Esophagus muscularis mucosa (tissue), 4 donors: Measurements from ENCODE around the gene BCL11A. TPM values are rescaled to one million over a fixed set of nuclear protein-coding genes. Genes with fewer than 3 reads are reported as not detected.

Experiments used
- DNase-seq: peaks from one replicate; pipeline ENCODE4 v3.0.0-alpha.2; 2017; ENCODE audit errors: extremely low spot score
- H3K27ac ChIP-seq, 4 donors: fragments of 200-600 bp; sonication (generic); replicated peaks in 1 of 4; 1 replicate in 3 of 4; 2 replicates in 1 of 4; pipeline ENCODE4 v1.5.1; 2016 to 2019; ENCODE audit warnings: mild to moderate bottlenecking in 1 of 4
- H3K27me3 ChIP-seq, 4 donors: fragments of 200-600 bp; sonication (generic); one replicate each; pipeline versions ENCODE4 v1.5.1 to v1.6.0; 2016 to 2019
- H3K36me3 ChIP-seq, 4 donors: fragments of 200-600 bp; sonication (generic); one replicate each; pipeline ENCODE4 v1.5.1; 2016 to 2019
- H3K4me1 ChIP-seq, 4 donors: fragments of 200-600 bp; sonication (generic); one replicate each; pipeline ENCODE4 v1.5.1; 2016 to 2019
- H3K4me3 ChIP-seq, 4 donors: fragments of 200-600 bp; sonication (generic); 1 replicate in 2 of 4; 2 replicates in 2 of 4; pipeline ENCODE4 v1.5.1; 2016 to 2019; ENCODE audit warnings: mild to moderate bottlenecking in 4 of 4, moderate library complexity in 1 of 4
- H3K9me3 ChIP-seq, 4 donors: fragments of 200-600 bp; sonication (generic); 1 replicate in 3 of 4; 2 replicates in 1 of 4; pipeline ENCODE4 v1.5.1; 2016 to 2019
- CTCF ChIP-seq, 3 experiments: fragments of 200-600 bp in 2 of 3; fragments of 450-650 bp in 1 of 3; sonication (generic) in 2 of 3; IDR thresholded peaks; one replicate each; pipeline ENCODE4 v1.5.1; 2017 to 2019; ENCODE audit warnings: antibody characterized with exemption in 3 of 3, mild to moderate bottlenecking in 2 of 3, moderate library complexity in 1 of 3
- EP300 ChIP-seq: sonication (generic); formaldehyde crosslinking; IDR thresholded peaks from one replicate; pipeline ENCODE4 v1.6.1; 2017; ENCODE audit warnings: antibody characterized with exemption
- POLR2A ChIP-seq: fragments of 450-650 bp; IDR thresholded peaks from one replicate; pipeline ENCODE4 v1.6.1; 2017; ENCODE audit warnings: antibody characterized with exemption, moderate library complexity, mild to moderate bottlenecking, low read depth
- POLR2AphosphoS5 ChIP-seq, 2 donors: sonication (generic); formaldehyde crosslinking; IDR thresholded peaks; one replicate each; pipeline ENCODE4 v1.6.1; 2017; ENCODE audit warnings: antibody characterized with exemption in 2 of 2
- WGBS: methylation state at CpG from one replicate; pipeline ENCODE4 v1.1.5; 2018; 5-methylcytosine and 5-hydroxymethylcytosine counted together
- intact Hi-C: fragments of 100-400 bp; cut with DNase I; formaldehyde crosslinking; loops from one replicate; pipeline ENCODE4 v1.15.1; 2023
- total RNA-seq, 4 donors: library from RNA; depleted of rRNA; stranded (reverse); fragments of >200 nt; gene quantifications; one replicate each; pipeline versions ENCODE4 v1.1.0 to v1.2.1, GENCODE V29; 2016

Gene BCL11A
- total RNA-seq, 4 donors from 2014 or later = 3.5 to 11.3 (median 4.7) TPM

DNA sequence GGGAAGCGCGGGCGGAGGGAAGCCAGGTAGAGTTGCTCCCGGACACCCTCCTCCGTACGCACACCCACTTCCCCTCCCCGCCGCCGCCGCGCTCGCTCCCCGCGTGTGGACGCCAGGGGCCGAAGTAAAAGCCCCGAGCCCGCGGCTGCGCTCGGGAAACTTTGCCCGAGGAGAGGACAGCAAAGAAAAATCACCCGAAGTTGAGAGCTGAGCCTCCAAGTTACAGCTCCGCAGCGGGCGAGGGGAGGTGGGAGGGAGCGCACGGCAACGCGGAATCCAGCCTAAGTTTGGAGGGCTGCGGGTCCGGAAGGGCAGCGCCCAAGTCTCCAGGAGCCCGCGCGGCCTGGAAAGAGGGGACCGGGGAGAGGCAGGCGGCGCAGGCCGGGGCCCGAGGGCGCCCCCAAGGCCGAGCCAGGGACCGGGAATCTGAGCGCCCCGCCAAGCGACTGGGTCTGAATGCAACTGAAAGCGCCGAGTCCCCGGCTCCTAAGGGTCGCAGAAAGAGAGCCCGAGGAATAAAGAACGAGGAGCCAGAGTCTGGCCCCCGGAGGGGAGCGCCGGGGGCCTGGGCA lies 706 bp upstream of the BCL11A start:
- no peak for TF ChIP-seq EP300
- no peak for TF ChIP-seq POLR2AphosphoS5 (IDR thresholded peaks at IDR 0.05)
- no peak for TF ChIP-seq CTCF (IDR thresholded peaks at IDR 0.05)
- no peak for TF ChIP-seq POLR2A
- Histone ChIP-seq H3K27me3 (peaks cover 7 to 95% (median 21%) of the 10 kb centered on the region in 4 donors), H3K9me3 (no peaks in the 10 kb centered on the region), H3K4me1 (peaks cover 36 to 82% (median 74%) of the 10 kb centered on the region in 4 donors), H3K36me3 (no peaks in the 10 kb centered on the region), H3K27ac (peak overlapping the region; percentile 62 to 87 (median 78)), H3K4me3 (peak overlapping the region; percentile 67 to 77 (median 72))
- 4% methylated on average over 34 of the region's 56 CpGs for WGBS
- DNase-seq = no peak
- intact Hi-C loops = no loop called here

DNA sequence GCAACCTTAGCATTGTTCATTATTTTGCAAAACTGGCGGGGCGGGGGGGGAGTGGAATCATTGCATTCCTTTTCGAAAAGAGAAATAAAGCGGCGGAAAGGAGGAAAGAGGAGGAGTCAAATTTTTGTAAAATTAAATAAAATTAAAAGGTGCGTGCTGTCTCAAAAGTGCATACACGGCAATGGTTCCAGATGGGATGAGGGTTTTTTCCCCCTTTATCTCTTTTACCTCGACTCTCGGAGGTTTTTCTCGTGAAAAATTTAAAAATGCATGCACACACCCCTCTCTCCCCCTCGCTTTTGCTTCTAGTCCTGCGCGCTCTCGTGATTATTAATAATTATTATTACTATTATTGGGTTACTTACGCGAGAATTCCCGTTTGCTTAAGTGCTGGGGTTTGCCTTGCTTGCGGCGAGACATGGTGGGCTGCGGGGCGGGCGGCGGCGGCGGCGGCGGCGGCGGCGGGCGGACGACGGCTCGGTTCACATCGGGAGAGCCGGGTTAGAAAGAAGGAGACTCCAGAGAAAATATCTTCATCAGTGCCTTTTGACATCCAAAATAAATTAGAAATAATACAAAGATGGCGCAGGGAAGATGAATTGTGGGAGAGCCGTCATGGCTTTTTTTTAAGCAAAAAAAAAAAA lies 481 bp downstream of the BCL11A start:
- peak overlapping the region; percentile 62 to 87 (median 78) for H3K27ac ChIP-seq
- H3K9me3 ChIP-seq = no peaks in the 10 kb centered on the region
- intact Hi-C loops = no loop called here
- peak overlapping the region; percentile 67 to 77 (median 72) for H3K4me3 ChIP-seq
- H3K36me3 ChIP-seq = no peaks in the 10 kb centered on the region
- no peak for TF ChIP-seq POLR2A
- TF ChIP-seq EP300 = no peak
- no peak for DNase-seq
- WGBS = 1% methylated on average over 38 of the region's 38 CpGs
- peaks cover 40 to 90% (median 81%) of the 10 kb centered on the region in 4 donors for H3K4me1 ChIP-seq
- H3K27me3 ChIP-seq = peaks cover 7 to 98% (median 21%) of the 10 kb centered on the region in 4 donors

DNA sequence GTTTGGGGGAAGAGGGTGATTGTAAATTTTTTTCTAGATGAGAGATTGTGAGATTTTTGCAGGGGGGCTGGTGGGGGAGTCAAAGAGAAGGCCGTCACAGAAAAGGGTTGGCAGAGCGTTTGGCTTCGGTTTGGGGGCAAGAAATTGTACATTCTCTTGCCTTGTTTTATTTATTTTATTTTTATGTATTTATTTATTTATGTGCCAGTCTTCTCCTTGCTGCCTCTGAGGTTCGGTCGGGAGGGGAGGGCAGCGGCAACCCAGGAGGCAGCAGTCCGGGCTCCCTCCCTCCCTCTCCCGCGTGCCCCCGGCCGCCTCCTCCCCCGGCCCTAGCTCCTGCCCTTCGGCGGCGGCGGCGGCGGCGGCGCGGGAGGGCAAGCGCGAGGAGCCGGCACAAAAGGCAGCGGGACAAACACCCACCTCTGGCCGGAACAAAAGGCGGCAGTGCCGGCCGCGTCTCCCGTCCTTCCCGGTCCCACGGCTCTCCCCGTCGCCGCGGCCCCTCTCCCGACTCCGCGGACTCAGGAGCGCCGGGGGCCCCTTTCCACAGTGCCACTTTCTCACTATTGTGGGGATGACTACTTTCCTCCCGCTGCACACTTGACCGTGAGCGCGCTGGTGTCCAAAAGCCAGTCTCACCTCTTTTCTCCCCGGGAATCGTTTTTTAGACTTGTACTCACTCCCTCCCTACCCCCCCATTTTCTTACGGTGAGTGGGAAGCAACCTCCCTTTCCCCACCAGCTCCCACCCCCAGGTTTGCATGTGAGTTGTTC lies 1.2 kb downstream of the BCL11A start:
- WGBS = 1% methylated on average over 46 of the region's 49 CpGs
- intact Hi-C loops = no loop called here
- Histone ChIP-seq H3K9me3 (no peaks in the 10 kb centered on the region), H3K27ac (peak overlapping the region; percentile 62 to 87 (median 78)), H3K4me1 (peaks cover 40 to 90% (median 84%) of the 10 kb centered on the region in 4 donors), H3K27me3 (peaks cover 7 to 91% (median 19%) of the 10 kb centered on the region in 4 donors), H3K36me3 (no peaks in the 10 kb centered on the region), H3K4me3 (peak overlapping the region; percentile 67 to 77 (median 72))
- DNase-seq = no peak
- TF ChIP-seq POLR2A (no peak), CTCF (IDR thresholded peaks at IDR 0.05) (no peak), EP300 (no peak), POLR2AphosphoS5 (IDR thresholded peaks at IDR 0.05) (no peak)

DNA sequence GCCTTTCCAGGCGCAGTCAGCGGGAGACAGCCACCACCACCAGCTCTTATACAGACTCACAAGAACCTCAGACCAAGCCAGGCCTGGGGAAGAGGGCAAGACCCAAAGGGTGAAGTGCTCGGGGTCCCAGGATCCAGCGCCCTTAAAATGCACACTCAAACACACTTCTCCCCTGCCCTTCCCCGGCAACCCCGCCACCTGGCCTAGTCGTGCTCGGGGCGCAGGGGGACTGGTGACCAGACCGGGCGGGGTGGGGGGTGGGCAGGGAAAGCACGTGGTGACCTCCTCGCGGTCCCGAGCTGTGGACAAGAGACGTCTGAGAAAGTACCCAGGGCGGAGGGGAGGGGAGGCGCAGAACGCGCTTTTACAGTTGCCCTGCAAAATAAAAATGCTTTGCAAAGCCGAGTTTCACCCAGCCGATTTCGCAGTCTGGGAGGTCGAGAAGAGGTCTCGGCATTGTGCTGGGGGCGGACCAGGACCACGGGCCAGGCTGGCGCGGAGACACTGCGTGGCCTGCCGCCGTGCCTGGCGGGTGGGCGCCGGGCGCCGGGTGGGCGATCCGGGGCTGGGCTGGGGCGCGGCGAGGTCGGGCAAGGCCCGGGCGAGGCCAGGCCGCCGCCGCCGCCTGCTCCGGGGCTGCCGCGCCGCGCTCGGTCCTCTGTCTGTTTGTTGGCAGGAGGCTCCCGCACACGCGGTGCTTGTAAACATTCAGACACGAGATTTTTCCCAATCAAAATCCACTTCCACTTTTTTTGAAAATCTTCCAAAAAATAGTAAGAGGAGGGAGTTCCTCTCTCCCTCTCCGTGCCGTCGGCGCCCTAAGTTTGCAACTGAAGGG lies 2.0 kb downstream of the BCL11A start:
- DNase-seq = no peak
- intact Hi-C loops = no loop called here
- WGBS = 9% methylated on average over 31 of the region's 63 CpGs
- peaks cover 37 to 87% (median 79%) of the 10 kb centered on the region in 4 donors for H3K4me1 ChIP-seq
- H3K4me3 ChIP-seq = peak overlapping the region; percentile 67 to 77 (median 72)
- no peaks in the 10 kb centered on the region for H3K36me3 ChIP-seq
- H3K27me3 ChIP-seq = peaks cover 3 to 88% (median 19%) of the 10 kb centered on the region in 4 donors
- H3K9me3 ChIP-seq = no peaks in the 10 kb centered on the region
- H3K27ac ChIP-seq = peak overlapping the region; percentile 62 to 87 (median 78)
- no peak for TF ChIP-seq CTCF (IDR thresholded peaks at IDR 0.05)
- no peak for TF ChIP-seq POLR2A
- no peak for TF ChIP-seq POLR2AphosphoS5 (IDR thresholded peaks at IDR 0.05)
- no peak for TF ChIP-seq EP300
